Kidney glomerular epithelial cell (primary cell): Measurements from ENCODE around the gene KRTAP9-9.
"Not testable (repeated sequence)": the region's sequence is repeated elsewhere in the genome, so short reads cannot be mapped to it uniquely, and the experiment has no call there.

Experiments
- DNase-seq: peaks from one replicate; lab custom pipeline; 2025; lab: John Stamatoyannopoulos, UW

Gene KRTAP9-9

GRCh38 chr17:41265078-41265477, 9.9 kb downstream of the KRTAP9-9 start, which contains the start of gene KRTAP9-6:
Gene KRTAP9-6 (plus strand): TSS chr17:41265378. CDS start chr17:41265378, 0 bp downstream.
- no peak for DNase-seq

DNA sequence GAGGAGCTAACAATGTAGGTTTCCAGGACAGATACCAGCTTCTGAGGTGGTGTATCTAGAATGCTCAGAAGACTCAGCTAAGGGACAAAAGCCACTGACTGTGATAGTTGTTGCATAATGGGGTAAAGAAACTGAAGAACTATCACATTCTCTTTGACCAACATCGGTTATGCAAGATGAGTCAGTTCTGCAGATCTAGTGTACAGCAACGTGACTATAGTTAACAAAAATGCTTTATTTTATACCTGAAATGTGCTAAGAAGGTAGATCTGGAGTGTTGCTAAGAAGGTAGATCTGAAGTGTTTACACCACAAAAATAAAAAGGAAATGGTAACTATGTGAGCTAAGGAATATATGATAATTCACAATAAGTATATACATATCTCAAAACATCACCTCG, 12.5 kb downstream of the KRTAP9-9 start:
- DNase-seq: no peak

- DNase-seq: not testable (repeated sequence)
Measured at GRCh38 chr17:41271323-41271722, 16.1 kb downstream of the KRTAP9-9 start.

GRCh38 chr17:41271858-41272257, 16.7 kb downstream of the KRTAP9-9 start:
- no peak for DNase-seq

GRCh38 chr17:41275648-41276190, 20.5 kb downstream of the KRTAP9-9 start, which contains the start of gene KRTAP9-7:
Gene KRTAP9-7 (plus strand): TSS chr17:41275698. CDS start chr17:41275698, 0 bp downstream.
- DNase-seq: not testable (repeated sequence)

GRCh38 chr17:41278176-41278955, 23.2 kb downstream of the KRTAP9-9 start:
- peak; percentile 81 for DNase-seq

DNA sequence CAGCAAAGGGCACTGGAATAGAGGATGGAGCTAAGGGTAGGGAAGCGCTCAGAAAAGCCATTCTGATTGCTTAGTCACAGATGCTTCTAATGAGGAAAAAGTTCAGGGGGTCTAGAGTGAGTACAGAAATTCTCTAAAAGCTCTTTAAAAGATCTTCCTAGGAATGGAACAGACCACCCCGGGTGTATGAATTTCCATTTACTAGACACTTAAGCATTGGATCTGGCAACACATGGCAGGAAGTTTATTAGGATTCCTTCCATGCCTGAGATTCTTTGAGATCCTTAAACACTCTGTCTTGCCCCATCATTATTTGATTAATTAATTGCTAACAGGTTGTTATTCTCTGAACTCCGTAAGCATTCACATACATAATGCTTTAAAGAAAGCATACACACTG, 28.9 kb downstream of the KRTAP9-9 start:
- DNase-seq: peak; percentile 26

- peak; percentile 28 for DNase-seq
Measured at GRCh38 chr17:41284546-41284945, 29.4 kb downstream of the KRTAP9-9 start.

GRCh38 chr17:41287050-41287449, 31.9 kb downstream of the KRTAP9-9 start:
- peak; percentile 1 for DNase-seq

GRCh38 chr17:41294016-41294415, 38.8 kb downstream of the KRTAP9-9 start:
- no peak for DNase-seq

DNA sequence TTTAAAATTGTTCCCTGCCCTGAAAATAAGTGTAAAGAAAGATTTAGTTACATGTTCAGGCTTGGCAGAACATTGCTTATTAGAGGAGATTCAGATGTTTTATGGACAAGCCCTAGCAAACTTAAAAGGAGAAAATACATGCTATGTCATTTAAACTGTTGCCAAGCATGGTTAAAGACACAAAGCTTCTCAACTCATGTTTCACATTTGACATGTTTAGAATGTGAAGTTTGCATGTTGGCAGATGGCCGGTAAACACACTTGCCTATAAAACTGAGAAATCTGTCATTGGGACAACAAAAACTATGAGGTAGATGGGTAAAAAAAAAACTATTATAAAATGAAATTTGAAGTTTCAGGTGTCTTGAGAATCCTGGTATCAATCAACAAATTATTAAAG, 41.7 kb downstream of the KRTAP9-9 start:
- no peak for DNase-seq

- DNase-seq: no peak
Measured at GRCh38 chr17:41298458-41299135, 43.4 kb downstream of the KRTAP9-9 start.

DNA sequence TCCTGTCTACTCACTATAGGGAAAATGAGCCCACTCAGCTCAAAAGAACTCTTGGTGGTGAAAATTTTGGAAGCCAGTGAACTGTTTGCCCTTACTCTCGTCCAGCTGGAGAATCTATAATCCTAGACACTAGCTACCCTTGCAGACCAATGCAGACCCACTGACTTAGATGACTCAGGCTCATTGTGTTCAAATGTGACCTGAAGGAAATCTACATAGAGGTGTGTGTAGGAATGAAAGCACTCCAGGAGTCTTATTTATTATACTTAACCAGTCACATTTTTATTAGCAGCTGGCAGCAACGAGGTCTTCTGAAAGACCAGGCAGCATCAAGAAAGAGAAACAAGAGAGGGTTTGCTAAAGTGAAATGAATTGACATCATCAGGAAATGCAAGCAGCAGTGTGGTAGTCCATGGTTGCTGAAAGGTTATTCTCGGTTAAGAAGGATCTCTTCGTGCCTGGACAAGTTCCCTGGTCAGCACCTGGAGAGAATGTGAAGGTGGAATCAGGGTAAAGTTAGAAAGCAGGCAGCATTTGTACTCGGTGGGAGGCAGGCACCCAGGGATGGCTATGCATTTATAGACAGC, 46.1 kb downstream of the KRTAP9-9 start:
- no peak for DNase-seq

DNA sequence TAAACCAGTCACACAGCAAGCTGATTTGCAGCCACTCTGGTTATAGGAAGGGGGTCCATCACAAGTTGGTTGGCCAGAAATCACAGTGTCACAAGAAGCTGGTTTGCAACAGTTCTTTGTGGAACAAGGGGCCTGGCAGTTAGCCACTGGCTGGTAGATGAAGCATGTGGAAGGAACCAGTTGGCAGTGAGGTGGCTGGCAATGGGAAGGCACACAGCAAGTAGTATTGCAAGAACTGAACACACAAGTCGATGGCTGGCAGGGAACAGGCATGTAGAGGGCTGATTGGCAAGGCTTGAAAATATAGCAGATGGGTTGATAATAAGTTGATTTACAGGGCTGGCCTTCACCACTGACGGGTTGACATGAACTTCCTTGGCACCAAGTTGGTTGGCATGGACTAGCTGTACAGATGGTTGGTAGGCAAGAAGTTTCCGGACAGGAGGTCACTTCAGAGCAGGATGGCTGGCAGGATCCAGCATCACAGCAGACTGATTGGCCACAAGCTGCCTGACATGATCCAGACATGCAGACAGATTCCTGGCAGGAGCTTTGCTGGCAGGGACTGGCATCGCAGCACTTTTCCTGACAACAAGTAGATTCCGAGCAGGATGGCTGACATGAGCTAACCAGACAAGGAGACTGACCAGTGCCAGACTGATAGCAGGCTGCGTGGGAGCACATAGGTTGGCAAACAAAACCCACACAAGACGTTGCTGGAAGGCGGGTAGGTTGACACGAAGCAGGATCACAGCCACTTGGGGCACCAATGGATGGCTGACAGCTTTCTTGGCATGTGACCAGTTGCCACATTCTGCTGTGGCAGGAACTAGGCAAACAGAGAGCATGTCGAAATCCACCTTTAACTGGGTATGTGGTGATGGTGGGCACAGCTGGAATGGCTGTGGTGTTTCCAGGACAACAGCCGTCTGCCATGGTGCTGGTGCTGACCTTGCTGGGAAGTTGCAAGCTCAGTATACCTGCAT, 47.0 kb downstream of the KRTAP9-9 start, which contains the start of gene KRTAP29-1:
Gene KRTAP29-1 (minus strand): TSS at position 936 of the 986 bp plus-strand sequence. CDS start 0 bp downstream, at position 936.
- DNase-seq: no peak

DNA sequence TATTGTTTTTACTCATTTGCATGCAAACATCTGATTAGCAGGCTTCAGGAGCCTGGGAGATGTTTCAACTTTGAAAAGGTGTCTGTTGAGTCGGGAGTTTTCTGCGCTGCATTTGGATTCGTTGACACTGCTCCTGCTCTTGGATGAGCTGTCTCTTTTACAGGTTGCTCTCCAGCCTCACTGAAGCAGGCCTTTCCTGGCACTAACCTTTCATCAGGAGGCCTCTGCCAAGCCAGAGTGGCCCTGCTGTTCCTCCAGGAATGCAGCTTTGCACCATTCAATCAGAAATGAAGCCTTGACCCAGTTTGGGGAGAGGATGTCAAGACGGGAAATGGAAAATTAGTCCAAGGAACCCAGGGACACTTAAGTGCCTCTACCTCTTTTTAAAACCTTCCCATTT, 47.8 kb downstream of the KRTAP9-9 start:
- DNase-seq: no peak

- no peak for DNase-seq
Measured at GRCh38 chr17:41304091-41304490, 48.9 kb downstream of the KRTAP9-9 start.
